8988T (cell line): Measurements from ENCODE around the gene CDK16.

ENCODE experiments used
- DNase-seq: peaks from one replicate; pipeline ENCODE4 v3.0.0; 2011

Gene CDK16

DNA sequence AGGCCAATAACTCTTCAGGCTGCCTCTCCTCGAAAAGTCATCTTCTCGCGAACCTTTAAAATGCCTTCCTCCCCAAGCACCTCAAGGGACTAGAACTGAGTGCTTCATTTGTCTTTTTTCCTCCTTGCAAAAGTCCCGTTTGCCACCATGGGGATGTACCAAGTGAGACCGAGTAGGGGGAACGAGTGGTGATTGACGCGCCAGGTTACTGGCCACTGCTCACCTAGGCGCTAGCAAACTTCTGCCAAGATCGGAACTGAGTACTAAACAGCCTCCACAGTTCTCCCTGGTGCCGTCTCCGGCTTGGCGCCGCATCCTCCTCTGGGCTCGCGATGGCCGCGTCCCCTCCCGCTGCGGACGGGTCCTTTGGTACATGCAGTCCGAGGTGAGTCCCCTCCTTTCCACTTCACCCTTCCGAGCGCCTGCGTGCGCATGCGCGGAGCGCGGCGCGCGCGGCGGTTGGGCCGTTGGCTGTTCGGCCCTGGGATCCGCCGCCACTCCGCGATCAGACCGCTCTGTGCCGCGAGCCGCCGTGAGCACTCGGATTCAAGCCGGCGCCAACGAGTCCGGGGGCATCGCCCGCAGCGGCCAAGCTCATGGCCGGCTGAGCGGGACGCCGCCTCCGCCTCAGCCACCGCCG is at the start of gene CDK16:
Gene CDK16, plus strand, starts transcription at position 402 of the 640 bp plus-strand sequence. CDS start 4,877 bp downstream, outside the sequence.
- DNase-seq: peak; percentile 95

DNA sequence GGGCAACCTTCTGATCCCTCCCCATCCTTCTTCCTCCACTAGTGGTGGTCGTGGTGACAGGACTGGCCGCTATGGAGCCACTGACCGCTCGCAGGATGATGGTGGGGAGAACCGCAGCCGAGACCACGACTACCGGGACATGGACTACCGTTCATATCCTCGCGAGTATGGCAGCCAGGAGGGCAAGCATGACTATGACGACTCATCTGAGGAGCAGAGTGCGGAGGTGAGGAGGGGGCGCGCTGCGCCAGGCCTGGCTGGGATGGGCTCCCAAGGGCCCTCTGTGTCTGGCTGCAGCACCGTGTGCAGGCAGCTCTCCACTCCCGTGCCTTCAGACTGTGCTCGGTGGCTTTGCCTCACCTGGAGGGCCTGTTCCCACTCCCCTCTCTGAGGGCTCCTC is 49.2 kb upstream of the CDK16 start:
- DNase-seq: peak; percentile 9

DNA sequence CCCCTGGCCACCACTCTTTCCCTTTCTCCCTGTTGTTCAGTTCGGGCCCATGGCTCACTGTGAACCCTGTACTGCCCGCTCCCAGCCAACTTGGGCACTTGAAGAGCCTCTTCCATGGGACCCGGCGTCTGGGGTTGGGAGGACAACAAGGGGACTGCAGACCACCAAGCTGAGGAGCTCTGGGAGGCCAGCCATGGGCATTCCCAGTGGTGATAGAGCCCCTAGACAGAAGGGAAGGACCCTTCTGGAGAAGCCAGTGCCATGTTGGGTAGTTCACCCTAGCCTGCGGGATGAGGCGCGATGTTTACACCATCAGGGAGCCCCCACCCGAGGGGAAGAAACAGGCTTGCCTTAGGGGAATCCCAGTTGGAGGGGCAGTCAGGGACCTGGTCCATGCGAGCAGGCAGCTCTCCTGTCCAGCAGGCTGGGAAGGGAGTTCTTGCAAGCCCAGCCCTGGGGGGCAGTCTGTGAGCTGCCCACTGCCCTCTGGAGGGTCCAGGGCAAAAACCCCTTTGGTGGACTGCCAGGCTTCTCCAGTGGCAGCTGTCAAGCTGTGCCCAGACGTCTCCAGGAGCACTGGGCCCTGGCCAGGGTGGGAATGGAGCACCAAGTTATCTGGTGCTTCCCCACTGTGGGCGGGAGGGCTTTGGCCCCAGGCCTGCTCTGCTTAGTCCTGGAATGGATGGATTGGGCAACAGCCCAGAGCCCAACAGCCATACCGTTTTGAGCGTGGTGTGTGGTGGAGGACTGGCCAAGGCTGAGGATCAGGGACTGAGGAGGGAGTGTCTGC is 48.6 kb upstream of the CDK16 start:
- DNase-seq: peak; percentile 2

DNA sequence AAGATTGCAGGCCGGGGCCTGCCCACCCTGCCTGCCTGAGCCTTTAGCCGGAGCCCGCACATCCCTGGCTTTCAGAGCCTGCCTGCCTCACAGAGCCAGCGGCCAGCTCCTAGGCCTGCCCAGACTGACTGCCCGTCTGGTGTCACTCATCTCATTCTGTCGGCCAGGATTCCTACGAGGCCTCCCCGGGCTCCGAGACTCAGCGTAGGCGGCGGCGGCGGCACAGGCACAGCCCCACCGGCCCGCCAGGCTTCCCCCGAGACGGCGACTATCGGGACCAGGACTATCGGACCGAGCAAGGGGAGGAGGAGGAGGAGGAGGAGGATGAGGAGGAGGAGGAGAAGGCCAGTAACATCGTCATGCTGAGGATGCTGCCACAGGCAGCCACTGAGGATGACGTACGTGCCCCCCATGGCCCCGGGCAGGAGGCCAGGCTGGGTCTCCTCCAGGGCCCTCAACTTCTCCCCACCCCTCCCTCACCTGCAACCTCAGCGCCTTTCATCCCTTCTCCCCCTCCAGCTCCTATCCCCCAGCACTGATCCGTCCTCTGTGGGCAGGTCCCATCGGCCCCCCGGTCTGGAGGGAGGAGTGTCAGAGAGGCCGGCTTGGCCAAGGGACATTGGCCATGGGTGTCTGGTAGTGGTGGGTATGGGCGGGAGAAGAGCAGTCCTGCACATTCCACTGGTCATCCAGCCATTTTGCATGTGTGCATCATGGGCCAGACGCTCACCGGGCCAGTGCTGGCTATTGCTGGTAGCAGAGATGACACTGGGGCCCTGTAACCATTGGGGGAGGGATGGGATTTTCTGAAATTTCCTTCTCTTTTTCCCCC is 47.4 kb upstream of the CDK16 start:
- DNase-seq: peak; percentile 6

DNA sequence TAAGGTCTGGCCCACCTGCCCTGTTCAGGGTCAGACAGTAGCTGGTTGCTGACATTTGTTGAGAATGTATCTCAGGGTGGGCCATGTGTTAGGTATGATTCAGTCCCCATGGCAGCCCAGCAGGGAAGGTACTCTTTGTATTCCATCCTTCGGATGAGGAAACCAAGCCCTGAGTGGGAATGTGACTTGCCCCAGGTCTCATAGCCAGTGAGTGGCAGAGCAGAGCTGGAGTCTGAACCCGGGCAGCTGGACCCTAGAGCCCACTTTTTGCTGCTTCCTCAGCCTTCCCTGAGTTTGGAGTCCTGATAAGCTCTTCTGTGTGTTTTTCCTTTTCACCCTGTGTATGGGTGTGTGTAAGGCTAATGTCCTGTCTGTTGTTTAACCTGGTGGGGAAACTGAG is 46.5 kb upstream of the CDK16 start:
- no peak for DNase-seq

DNA sequence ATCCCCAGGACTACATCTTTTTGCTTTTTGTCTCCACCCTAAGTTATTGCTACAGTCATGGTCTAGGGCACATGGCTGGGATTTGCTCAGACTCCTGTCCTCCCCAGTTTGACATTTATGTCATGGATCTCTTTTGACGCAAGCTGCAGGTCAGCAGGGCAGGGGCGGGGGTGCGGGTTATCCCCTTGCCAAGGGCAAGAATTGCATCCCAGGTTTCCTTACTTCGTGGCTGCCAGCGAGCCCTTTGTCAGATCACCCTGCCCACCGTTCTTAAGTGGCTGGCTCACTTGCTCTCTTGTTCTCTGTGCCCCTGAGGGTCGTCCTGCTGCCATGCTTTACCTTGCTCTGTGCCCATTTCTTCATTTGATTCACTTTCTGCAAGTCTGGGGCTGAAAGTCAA is 45.9 kb upstream of the CDK16 start:
- DNase-seq: no peak

DNA sequence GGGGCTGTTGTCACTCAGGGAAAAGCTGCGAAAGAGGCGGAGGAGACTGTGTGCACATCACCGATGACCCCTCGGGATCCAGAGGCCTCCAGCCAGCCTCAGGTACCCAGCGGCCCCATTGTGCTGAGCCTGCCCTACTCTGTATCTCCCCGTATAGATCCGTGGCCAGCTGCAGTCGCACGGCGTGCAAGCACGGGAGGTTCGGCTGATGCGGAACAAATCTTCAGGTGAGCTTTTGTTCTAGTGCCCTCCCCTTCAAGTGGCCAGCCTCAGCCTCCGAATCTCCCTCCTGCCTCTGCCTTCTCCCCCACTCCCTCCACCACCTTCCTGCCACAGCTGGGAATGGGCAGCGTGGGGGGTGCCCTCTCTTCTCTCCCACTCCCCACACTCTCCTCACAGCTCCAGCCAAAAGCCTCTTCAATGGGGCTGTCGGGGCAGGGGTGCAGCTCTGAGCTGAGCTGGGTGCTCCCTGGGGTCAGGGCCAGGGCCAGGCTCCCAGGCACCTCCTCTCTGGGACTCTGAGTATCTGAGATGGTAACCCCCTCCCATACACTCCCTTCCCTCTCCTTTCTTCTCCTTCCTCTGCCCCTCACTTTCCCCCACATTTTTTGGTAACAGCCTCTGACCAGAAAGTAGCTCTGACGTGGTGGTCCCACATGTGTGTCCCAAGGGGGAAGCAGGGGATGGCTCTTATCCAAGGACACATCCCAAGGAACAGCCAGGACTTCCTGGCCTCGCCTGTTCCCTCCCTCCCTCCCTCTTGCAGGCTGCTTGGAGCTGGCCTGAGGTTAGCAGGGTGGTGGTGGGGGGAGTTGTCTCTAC is 45.3 kb upstream of the CDK16 start:
- DNase-seq: no peak

DNA sequence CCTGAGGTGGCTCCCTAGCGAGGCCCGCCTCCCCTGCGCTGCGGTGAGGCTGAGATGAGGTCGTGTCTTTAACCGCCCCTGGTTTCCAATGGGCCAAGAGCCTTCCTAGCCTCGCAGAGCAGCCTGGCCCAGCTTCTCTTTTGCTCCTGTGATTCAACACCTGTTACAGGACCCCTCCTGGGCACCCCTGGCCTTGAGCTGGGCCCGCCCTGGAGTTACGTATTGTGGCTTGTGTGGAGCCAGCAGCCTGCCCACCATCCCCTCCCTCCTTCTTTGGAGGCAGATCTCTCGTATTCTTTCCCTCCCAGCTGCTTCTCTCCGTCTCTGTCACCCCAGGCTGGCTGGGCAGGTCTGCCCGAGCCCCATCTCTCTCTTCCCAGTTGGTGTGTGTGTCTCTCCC is 44.1 kb upstream of the CDK16 start:
- DNase-seq: no peak

DNA sequence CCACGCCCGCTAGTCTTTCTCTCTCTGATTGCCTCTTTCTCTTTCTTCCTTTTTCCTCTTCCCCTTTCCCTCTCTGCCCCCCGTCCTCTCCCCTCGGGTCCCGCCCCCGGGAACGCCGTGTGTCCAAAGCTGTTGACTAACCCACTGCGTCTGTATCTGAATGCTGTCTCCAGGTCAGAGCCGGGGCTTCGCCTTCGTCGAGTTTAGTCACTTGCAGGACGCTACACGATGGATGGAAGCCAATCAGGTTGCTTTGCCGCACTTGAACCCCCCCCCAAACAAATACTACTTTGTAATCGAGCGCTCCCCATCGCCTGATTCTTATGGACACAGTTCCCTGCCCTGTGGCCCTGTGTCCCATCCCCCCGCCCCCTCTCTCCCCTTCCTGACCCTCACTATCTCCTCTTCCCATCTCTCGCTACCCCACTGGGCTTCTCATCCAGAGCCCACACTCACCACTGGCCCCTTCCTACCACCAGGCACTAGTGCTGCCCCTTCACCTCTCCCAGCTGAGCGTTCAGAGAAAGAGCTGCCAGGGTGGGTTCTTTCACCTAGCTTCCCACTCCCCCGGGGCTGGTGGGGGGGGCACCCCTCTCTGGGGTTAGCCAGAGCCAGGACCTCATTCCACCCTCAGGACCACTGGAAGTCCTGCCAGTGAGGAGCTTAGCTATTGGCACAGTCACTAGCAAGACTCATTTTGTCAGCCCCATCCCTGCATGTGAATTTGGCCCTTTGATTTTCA is 43.5 kb upstream of the CDK16 start:
- DNase-seq: no peak

DNA sequence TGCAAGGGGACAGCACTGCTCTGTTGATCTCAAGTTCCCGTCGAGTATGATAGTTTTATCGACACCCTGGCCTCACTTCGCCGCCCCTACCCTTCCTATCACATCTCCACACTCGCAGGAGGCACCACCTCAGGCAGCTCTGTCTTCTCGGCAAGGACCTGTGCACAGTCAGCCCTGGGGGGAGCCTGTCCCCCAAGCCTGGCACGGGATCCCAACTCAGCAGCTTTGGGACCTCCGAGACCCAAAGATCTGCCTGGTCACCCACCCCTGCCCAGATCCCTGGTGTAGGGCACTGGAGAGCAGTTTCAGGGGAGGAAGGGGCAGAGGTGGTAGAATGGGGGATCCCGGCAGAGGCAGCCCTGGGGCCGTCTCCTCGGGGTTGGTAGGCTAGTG is 42.9 kb upstream of the CDK16 start:
- DNase-seq: no peak

DNA sequence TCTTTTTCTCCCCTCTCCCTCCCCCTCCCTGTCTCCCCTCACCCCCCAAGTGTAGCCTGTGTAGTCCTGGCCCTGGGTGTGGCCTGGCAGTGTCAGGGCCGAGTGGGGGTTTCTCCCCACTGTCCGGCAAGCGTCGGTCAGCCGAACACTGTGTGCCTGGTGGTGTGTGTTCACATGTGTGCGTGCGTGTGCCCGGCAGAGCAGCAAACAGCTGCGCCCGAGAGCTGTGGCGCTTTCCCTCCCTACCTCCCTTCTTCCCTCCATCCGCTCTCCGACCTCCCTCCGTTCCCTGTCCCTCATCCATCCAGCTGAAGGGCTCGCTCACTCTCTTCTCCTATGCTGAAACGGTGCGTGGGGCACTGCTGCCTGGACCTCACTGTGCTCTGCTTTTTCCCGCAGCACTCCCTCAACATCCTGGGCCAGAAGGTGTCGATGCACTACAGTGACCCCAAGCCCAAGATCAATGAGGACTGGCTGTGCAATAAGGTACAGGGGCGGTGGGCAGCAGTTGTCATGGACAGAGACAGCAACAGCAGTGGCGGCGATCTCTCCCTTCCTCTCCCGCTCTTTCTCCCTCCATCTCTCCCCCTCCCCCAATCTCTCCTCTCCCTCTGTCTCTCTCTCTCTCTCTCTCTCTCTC is 42.3 kb upstream of the CDK16 start:
- DNase-seq: no peak

DNA sequence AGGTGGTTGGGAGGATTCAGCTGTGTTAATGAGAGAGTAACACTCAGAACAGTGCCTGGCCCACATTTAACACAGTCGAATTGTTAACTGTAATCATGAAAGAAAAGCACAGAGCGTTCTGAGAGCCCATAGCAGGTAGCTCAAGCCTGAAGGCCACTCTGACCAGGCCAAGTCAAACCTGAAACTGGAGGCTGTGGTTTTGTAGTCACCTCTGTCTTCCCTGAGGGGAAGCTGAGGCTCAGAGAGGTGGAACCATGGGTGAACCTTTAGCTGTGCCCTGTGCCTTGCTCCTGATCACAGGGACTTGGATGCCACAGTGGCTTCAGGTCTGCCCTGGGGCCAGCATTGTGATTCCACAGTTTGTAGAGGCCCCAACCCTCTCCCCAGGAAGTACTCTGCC is 41.4 kb upstream of the CDK16 start:
- no peak for DNase-seq

DNA sequence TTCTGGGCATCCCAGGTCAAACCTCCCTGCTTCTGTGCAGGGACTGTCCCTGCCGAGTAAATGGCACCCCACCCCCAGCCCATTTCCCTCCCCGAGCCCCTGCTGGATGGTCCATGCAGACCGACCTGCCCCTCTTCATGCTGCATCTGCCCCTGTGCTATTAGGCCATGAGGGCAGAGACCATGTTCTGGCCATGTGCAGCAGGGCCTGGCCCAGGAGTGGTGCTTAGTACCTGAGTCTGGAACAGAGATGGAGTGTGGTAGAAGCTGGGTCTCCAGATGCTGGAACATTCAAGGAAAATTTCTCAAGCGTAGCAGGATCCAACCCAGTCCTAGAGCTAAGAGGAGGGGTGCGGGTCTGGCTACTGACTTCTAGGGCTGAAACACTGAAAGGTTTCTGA is 40.1 kb upstream of the CDK16 start:
- DNase-seq: no peak

DNA sequence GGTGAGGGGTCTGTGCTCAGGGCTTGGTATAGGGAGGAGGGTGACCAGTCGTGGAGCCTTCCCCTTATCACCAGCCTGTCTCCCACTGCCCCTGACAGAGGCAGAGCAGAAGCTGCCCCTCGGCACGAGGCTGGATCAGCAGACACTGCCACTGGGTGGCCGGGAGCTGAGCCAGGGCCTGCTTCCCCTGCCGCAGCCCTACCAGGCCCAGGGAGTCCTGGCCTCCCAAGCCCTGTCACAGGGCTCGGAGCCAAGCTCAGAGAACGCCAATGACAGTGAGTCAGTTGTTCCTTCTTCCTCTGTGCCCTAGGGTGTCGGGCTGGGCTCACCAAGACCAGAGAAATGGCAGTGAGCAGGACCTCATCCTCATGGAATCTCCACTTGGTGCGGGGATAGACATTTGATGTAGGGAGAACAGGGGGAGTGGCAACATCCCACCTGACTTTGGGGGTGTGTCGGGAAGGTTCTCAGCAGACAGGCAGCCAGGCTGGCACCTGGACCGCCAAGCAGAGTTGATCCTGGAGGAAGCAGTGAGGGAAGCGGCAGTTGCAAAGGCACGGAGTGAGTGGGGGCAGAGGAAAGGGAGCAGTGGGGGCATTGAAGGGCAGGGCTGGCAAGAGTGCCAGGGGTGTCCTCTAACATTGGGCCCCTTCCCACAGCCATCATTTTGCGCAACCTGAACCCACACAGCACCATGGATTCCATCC is 39.1 kb upstream of the CDK16 start:
- peak; percentile 52 for DNase-seq

DNA sequence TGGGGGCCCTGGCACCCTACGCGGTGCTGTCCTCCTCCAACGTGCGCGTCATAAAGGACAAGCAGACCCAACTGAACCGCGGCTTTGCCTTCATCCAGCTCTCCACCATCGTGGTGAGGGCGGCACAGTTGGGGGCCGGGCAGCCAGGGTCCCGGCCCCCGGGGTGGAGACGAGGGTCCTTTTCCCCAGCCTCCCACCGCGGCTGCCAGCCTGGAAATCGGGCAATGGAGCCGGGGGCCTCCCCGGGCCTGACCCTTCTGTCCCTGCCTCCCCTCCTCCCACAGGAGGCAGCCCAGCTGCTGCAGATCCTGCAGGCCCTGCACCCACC is 38.6 kb upstream of the CDK16 start:
- no peak for DNase-seq

DNA sequence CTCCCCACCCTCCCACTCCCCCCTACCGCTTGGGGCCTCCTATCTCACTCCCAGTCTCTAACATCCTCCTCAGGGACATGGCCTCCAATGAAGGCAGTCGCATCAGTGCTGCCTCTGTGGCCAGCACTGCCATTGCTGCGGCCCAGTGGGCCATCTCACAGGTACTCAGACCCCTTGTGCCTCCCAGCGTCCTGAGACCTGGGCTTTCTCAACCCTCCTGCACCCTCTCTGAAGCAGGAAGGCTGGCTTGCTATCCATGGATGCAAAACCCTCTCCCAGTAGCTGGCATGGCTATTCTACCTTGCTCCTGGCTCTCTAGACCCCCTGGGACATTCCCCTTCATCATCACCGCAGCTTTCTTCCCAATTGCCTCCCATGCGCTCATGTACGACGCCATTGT is 38.1 kb upstream of the CDK16 start:
- DNase-seq: no peak

DNA sequence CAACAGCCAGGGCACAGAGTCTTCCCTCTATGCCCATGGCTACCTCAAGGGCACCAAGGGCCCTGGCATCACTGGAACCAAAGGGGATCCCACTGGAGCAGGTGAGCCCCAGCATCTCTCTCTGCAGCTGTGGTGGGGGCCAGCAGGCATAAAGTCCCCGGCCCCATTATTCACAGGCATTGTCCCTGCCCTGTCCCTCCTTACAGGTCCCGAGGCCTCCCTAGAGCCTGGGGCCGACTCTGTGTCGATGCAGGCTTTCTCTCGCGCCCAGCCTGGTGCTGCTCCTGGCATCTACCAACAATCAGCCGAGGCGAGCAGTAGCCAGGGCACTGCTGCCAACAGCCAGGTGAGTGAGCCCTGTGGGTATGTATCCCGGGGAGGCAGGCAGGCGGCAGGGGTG is 37.2 kb upstream of the CDK16 start:
- DNase-seq: no peak

DNA sequence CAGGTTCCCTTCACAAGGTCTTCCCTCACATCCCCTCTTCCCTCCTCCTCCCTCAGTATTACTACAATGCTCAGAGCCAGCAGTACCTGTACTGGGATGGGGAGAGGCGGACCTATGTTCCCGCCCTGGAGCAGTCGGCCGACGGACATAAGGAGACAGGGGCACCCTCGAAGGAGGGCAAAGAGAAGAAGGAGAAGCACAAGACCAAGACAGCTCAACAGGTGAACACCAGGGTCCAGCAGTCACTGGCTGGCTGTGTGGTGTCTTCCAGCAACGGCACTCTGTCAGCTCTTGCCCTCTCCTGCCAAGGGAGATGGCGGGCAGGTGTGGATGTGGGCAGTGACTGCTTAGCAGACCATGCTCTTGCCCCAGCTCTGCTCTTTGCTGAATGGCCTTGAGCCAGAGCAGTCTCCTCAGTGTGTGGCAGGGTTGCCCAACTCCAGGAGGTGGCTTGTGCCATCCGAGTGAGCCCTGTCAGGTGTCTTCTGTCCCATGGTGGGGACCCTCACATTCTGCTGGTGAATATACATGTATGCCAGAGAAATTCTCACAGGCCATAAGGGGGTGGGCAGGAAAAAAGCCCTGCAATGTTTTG is 36.3 kb upstream of the CDK16 start:
- DNase-seq: no peak

DNA sequence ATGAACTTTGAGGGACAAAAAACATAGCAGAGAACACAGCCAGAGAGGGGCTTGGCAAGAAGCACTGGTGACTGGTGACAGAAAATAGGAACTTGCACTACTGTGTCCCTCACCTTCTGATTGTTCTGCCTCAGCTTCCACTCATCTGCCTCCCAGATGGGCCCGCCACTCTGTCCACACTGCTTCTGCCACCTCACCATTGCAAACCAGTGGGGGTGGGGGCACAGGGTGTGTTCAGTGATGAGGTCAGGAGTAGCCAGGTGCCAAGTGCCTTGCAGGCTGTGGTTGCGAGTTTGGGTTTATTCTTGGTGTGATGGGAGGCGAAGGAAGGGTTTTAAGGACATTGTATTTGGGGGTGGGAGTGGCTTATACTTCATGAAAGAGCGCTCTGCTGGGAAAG is 34.0 kb upstream of the CDK16 start:
- no peak for DNase-seq

DNA sequence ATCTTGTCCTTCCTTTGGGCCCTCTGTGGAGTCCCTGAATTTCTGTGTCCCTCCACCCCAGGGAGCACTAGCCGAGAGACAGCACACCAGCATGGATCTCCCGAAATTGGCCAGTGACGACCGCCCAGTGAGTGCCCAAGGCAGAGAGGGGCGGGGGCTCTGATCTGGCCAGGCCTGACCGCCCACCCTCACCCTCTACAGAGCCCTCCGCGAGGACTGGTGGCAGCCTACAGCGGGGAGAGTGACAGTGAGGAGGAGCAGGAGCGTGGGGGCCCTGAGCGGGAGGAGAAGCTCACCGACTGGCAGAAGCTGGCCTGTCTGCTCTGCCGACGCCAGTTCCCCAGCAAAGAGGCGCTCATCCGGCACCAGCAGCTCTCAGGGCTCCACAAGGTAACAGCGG is 33.2 kb upstream of the CDK16 start:
- DNase-seq: no peak
